ENCODE data around the gene PLEKHA1.

PLEKHA1 gene

GRCh38 chr10:122375679-122376160 lies 1.2 kb downstream of the PLEKHA1 start:
- DNase-seq (ENCODE audit: extremely low read depth in 1 of 2, low read depth in 1 of 2): no peak

- no peak for DNase-seq (ENCODE audit: extremely low read depth in 1 of 2, low read depth in 1 of 2)
Measured at GRCh38 chr10:122376364-122376961, 2.0 kb downstream of the PLEKHA1 start.

- DNase-seq (ENCODE audit: extremely low read depth in 1 of 2, low read depth in 1 of 2): no peak
Measured at GRCh38 chr10:122379041-122379440, 4.5 kb downstream of the PLEKHA1 start.

- DNase-seq (ENCODE audit: extremely low read depth in 1 of 2, low read depth in 1 of 2): no peak
Measured at GRCh38 chr10:122379537-122379936, 5.0 kb downstream of the PLEKHA1 start.

- no peak for DNase-seq (ENCODE audit: extremely low read depth in 1 of 2, low read depth in 1 of 2)
Measured at GRCh38 chr10:122380703-122381102, 6.2 kb downstream of the PLEKHA1 start.

- no peak for DNase-seq (ENCODE audit: extremely low read depth in 1 of 2, low read depth in 1 of 2)
Measured at GRCh38 chr10:122381680-122382079, 7.2 kb downstream of the PLEKHA1 start.

- no peak for DNase-seq (ENCODE audit: extremely low read depth in 1 of 2, low read depth in 1 of 2)
Measured at GRCh38 chr10:122386514-122386913, 12.0 kb downstream of the PLEKHA1 start.

- no peak for DNase-seq (ENCODE audit: extremely low read depth in 1 of 2, low read depth in 1 of 2)
Measured at GRCh38 chr10:122387572-122387971, 13.1 kb downstream of the PLEKHA1 start.

GRCh38 chr10:122388287-122388997 lies 13.9 kb downstream of the PLEKHA1 start:
- no peak for DNase-seq (ENCODE audit: extremely low read depth in 1 of 2, low read depth in 1 of 2)

GRCh38 chr10:122390271-122390670 lies 15.8 kb downstream of the PLEKHA1 start:
- DNase-seq (ENCODE audit: extremely low read depth in 1 of 2, low read depth in 1 of 2): no peak

- DNase-seq (ENCODE audit: extremely low read depth in 1 of 2, low read depth in 1 of 2): no peak
Measured at GRCh38 chr10:122390679-122391078, 16.2 kb downstream of the PLEKHA1 start.

GRCh38 chr10:122391875-122392274 lies 17.4 kb downstream of the PLEKHA1 start:
- DNase-seq (ENCODE audit: extremely low read depth in 1 of 2, low read depth in 1 of 2): no peak

- no peak for DNase-seq (ENCODE audit: extremely low read depth in 1 of 2, low read depth in 1 of 2)
Measured at GRCh38 chr10:122392835-122393234, 18.3 kb downstream of the PLEKHA1 start.

GRCh38 chr10:122393288-122393687 lies 18.8 kb downstream of the PLEKHA1 start:
- DNase-seq (ENCODE audit: extremely low read depth in 1 of 2, low read depth in 1 of 2): no peak

- DNase-seq (ENCODE audit: extremely low read depth in 1 of 2, low read depth in 1 of 2): no peak
Measured at GRCh38 chr10:122402548-122403131, 28.1 kb downstream of the PLEKHA1 start.

GRCh38 chr10:122404576-122404975 lies 30.1 kb downstream of the PLEKHA1 start:
- DNase-seq (ENCODE audit: extremely low read depth in 1 of 2, low read depth in 1 of 2): no peak

- DNase-seq (ENCODE audit: extremely low read depth in 1 of 2, low read depth in 1 of 2): peak in 1 of 2 donors; percentile 21
Measured at GRCh38 chr10:122407375-122408125, 33.0 kb downstream of the PLEKHA1 start.

- DNase-seq (ENCODE audit: extremely low read depth in 1 of 2, low read depth in 1 of 2): no peak
Measured at GRCh38 chr10:122413327-122413726, 38.8 kb downstream of the PLEKHA1 start.

GRCh38 chr10:122417667-122418066 lies 43.2 kb downstream of the PLEKHA1 start:
- DNase-seq (ENCODE audit: extremely low read depth in 1 of 2, low read depth in 1 of 2): no peak

- no peak for DNase-seq (ENCODE audit: extremely low read depth in 1 of 2, low read depth in 1 of 2)
Measured at GRCh38 chr10:122419016-122419415, 44.5 kb downstream of the PLEKHA1 start.

- no peak for DNase-seq (ENCODE audit: extremely low read depth in 1 of 2, low read depth in 1 of 2)
Measured at GRCh38 chr10:122419876-122420623, 45.5 kb downstream of the PLEKHA1 start.
